Rectal smooth muscle tissue (tissue), 1 donor: ENCODE data around the gene RREB1.

Experiments
- H3K27ac ChIP-seq: one replicate; pipeline ENCODE4 v1.7.0; 2013; ENCODE audit warnings: low read depth, low read length, inconsistent platforms
- H3K27me3 ChIP-seq: one replicate; pipeline ENCODE4 v1.7.0; 2013; ENCODE audit warnings: low read length; ENCODE audit not compliant: control insufficient read depth, insufficient read depth
- H3K36me3 ChIP-seq: one replicate; pipeline ENCODE4 v1.7.0; 2013; ENCODE audit warnings: low read length; ENCODE audit not compliant: control insufficient read depth, insufficient read depth
- H3K4me1 ChIP-seq: one replicate; pipeline ENCODE4 v1.7.0; 2013; ENCODE audit warnings: low read length; ENCODE audit not compliant: control insufficient read depth, insufficient read depth
- H3K4me3 ChIP-seq: one replicate; pipeline ENCODE4 v1.7.0; 2013; ENCODE audit warnings: low read length
- H3K9ac ChIP-seq: one replicate; pipeline ENCODE4 v1.7.0; 2013; ENCODE audit warnings: low read length

The RREB1 gene

DNA sequence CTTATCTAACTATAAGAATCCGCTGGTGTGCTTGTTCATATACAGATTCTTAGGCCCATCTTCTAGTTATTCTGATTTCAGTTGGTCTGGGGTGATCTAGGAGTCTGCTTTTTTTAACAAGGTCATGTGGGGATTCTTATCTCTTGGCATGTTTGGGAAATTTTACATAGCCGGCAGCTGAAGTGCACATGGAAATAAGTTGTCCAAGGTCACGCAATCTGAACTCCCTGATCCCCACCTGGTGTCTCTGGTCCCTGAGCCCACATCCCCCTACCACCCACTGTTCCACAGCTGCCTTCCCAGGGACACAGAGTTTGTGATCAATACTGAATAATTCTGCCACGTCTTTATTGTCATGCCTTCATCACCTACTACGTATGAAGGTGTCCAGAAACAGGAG, 114.4 kb downstream of the RREB1 start:
- peaks cover 29% of the 10 kb centered on the region for H3K36me3 ChIP-seq

DNA sequence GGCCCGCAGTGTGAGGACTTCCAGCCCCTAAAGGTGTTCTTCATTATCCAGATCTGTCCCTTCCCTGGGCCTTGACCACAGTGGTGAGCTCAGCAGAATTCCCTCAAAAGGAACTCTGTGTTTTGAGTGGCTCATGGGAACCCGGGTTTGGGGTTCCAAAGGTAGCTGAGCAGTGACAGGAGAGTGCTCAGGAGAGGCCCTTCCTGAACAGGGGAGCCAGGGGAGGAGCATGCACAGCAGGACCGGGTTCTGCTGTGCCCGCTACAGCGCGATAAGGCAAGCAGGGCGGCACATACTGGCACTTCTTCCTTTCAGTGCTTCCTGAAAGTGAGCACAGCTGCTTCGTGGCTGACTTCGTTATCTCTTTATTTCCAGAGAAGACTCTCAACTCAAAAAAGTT, 117.0 kb downstream of the RREB1 start:
- Histone ChIP-seq H3K4me3 (no peak overlapping the region), H3K27ac (no peak overlapping the region), H3K27me3 (no peaks in the 10 kb centered on the region), H3K36me3 (peaks cover 35% of the 10 kb centered on the region), H3K4me1 (peaks cover 3% of the 10 kb centered on the region), H3K9ac (no peak overlapping the region)

More for the DNA sequence above, 114.4 kb downstream of the RREB1 start:
- Histone ChIP-seq H3K4me3 (no peak overlapping the region), H3K27me3 (no peaks in the 10 kb centered on the region), H3K27ac (no peak overlapping the region), H3K9ac (no peak overlapping the region), H3K4me1 (peaks cover 3% of the 10 kb centered on the region)

DNA sequence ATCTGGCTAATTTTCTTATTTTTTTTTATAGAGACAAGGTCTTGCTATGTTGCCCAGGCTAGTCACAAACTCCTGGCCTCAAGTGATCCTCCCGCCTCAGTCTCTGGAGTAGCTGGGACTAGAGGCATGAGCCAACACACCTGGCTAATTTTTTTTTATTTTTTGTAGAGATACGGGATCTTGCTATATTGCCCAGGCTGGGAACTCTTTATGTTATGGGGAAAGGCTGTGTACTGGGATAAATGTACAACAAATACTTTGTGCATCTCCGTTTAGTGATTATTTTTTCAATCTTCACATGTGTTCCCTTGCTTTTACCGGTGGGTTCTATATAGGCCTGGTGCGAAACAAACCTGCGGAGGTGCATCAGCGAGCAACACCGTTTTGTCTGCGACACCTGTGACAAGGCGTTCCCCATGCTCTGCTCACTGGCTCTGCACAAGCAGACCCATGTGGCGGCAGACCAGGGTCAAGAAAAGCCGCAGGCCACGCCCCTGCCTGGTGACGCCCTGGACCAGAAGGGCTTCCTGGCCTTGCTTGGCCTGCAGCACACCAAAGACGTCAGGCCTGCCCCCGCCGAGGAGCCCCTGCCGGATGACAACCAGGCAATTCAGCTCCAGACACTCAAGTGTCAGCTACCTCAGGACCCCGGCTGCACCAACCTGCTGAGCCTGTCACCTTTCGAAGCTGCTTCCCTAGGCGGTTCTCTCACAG, 121.1 kb downstream of the RREB1 start:
- no peaks in the 10 kb centered on the region for H3K27me3 ChIP-seq
- H3K36me3 ChIP-seq: peaks cover 48% of the 10 kb centered on the region
- H3K27ac ChIP-seq: no peak overlapping the region
- no peaks in the 10 kb centered on the region for H3K4me1 ChIP-seq
- H3K9ac ChIP-seq: no peak overlapping the region
- H3K4me3 ChIP-seq: no peak overlapping the region

- peaks cover 46% of the 10 kb centered on the region for H3K36me3 ChIP-seq
Measured at GRCh38 chr6:7229376-7230326, 121.9 kb downstream of the RREB1 start.

GRCh38 chr6:7230327-7230691, 122.5 kb downstream of the RREB1 start:
- H3K9ac ChIP-seq: no peak overlapping the region
- H3K4me3 ChIP-seq: no peak overlapping the region
- no peak overlapping the region for H3K27ac ChIP-seq
- H3K4me1 ChIP-seq: no peaks in the 10 kb centered on the region
- peaks cover 41% of the 10 kb centered on the region for H3K36me3 ChIP-seq
- no peaks in the 10 kb centered on the region for H3K27me3 ChIP-seq

More at GRCh38 chr6:7229376-7230326, 121.9 kb downstream of the RREB1 start:
- H3K9ac ChIP-seq: no peak overlapping the region
- no peak overlapping the region for H3K27ac ChIP-seq
- no peaks in the 10 kb centered on the region for H3K4me1 ChIP-seq
- no peak overlapping the region for H3K4me3 ChIP-seq
- no peaks in the 10 kb centered on the region for H3K27me3 ChIP-seq

DNA sequence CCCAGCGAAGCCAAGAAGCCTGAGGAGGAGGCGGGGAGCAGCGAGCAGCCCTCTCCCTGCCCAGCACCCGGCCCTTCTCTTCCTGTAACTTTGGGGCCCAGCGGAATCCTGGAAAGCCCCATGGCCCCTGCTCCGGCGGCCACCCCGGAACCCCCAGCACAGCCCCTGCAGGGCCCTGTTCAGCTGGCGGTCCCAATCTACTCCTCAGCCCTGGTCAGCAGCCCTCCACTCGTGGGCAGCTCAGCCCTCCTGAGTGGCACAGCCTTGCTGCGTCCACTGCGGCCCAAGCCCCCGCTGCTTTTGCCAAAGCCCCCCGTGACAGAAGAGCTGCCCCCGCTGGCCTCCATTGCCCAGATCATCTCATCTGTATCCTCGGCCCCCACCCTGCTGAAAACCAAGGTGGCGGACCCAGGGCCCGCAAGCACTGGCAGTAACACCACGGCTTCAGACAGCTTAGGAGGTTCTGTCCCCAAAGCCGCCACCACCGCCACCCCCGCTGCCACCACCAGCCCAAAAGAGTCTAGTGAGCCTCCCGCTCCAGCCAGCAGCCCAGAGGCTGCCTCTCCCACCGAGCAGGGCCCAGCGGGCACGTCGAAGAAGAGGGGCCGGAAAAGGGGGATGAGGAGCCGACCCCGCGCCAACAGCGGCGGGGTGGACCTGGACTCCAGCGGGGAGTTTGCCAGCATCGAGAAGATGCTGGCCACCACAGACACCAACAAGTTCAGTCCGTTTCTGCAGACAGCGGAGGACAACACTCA, 123.4 kb downstream of the RREB1 start:
- Histone ChIP-seq H3K9ac (no peak overlapping the region), H3K27me3 (no peaks in the 10 kb centered on the region), H3K36me3 (peaks cover 37% of the 10 kb centered on the region), H3K4me3 (no peak overlapping the region), H3K27ac (no peak overlapping the region), H3K4me1 (no peaks in the 10 kb centered on the region)

GRCh38 chr6:7232351-7232750, 124.6 kb downstream of the RREB1 start:
- Histone ChIP-seq H3K27me3 (no peaks in the 10 kb centered on the region), H3K9ac (no peak overlapping the region), H3K27ac (no peak overlapping the region), H3K36me3 (peaks cover 29% of the 10 kb centered on the region), H3K4me3 (no peak overlapping the region), H3K4me1 (no peaks in the 10 kb centered on the region)

- Histone ChIP-seq H3K36me3 (peaks cover 20% of the 10 kb centered on the region), H3K27ac (no peak overlapping the region), H3K4me1 (no peaks in the 10 kb centered on the region)
Measured at GRCh38 chr6:7234547-7234946, 126.8 kb downstream of the RREB1 start.

DNA sequence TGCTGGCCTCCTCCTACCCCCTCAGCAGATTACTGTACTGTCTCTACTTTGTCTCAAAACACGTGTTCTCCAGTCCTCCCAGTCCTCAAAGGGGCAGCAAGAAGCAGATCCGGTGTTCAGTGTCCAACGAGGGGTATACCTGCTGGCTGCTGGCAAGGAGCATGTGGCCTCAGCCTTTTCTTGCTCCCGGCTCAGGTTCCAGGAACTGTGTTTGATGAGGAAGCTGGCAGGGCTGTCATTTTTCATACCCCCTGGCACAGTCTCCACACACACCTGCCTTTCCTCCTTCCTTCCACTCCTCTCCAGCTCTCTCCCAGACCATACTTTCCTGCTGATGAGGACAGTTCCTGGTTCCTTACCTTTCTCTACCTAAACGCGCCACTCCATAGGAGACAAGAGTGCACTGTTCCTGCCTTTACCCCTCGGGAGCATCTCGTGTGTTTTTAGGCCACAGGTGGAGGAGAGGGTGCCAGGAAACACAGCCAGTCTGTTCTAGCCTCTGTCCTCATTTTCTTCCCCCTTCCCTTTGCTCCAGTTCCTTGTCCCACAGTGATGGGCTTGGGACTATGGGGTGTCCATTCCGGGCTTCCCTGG, 128.0 kb downstream of the RREB1 start:
- Histone ChIP-seq H3K27ac (no peak overlapping the region), H3K4me1 (no peaks in the 10 kb centered on the region), H3K27me3 (no peaks in the 10 kb centered on the region), H3K36me3 (peaks cover 19% of the 10 kb centered on the region), H3K4me3 (no peak overlapping the region), H3K9ac (no peak overlapping the region)

More at GRCh38 chr6:7234547-7234946, 126.8 kb downstream of the RREB1 start:
- Histone ChIP-seq H3K4me3 (no peak overlapping the region), H3K27me3 (no peaks in the 10 kb centered on the region), H3K9ac (no peak overlapping the region)

- no peak overlapping the region for H3K27ac ChIP-seq
- H3K27me3 ChIP-seq: no peaks in the 10 kb centered on the region
- H3K4me1 ChIP-seq: no peaks in the 10 kb centered on the region
- peaks cover 12% of the 10 kb centered on the region for H3K36me3 ChIP-seq
- H3K9ac ChIP-seq: no peak overlapping the region
- H3K4me3 ChIP-seq: no peak overlapping the region
Measured at GRCh38 chr6:7236306-7237209, 128.8 kb downstream of the RREB1 start.

GRCh38 chr6:7237653-7238188, 130.0 kb downstream of the RREB1 start:
- H3K27ac ChIP-seq: no peak overlapping the region
- peaks cover 10% of the 10 kb centered on the region for H3K36me3 ChIP-seq
- no peaks in the 10 kb centered on the region for H3K27me3 ChIP-seq
- no peak overlapping the region for H3K4me3 ChIP-seq
- no peak overlapping the region for H3K9ac ChIP-seq
- H3K4me1 ChIP-seq: no peaks in the 10 kb centered on the region
